H9 (cell line): ENCODE results near the gene PITHD1. TPM values are rescaled to one million over a fixed set of nuclear protein-coding genes. Genes with fewer than 3 reads are reported as not detected.

Experiments used
- DNase-seq: peaks from one replicate; pipeline ENCODE4 v3.0.0-alpha.2; 2017
- H2AFZ ChIP-seq: one replicate; pipeline ENCODE4 v1.6.1; 2013; ENCODE audit warnings: mild to moderate bottlenecking, low read length, control low read depth, moderate library complexity
- H2AK5ac ChIP-seq: 2 replicates; pipeline ENCODE4 v1.6.1; 2013; ENCODE audit warnings: low read length, control low read depth, mixed read lengths; ENCODE audit not compliant: insufficient read length
- H2BK120ac ChIP-seq: one replicate; pipeline ENCODE4 v1.6.1; 2013; ENCODE audit warnings: low read depth, mild to moderate bottlenecking, low read length, control low read depth, inconsistent platforms; ENCODE audit not compliant: poor library complexity, severe bottlenecking
- H2BK12ac ChIP-seq: 2 replicates; pipeline ENCODE4 v1.6.1; 2013; ENCODE audit warnings: low read length, control low read depth, mixed read lengths, low read depth; ENCODE audit not compliant: insufficient read length
- H2BK15ac ChIP-seq: 2 replicates; pipeline ENCODE4 v1.6.1; 2013; ENCODE audit warnings: low read depth, low read length, control low read depth
- H2BK20ac ChIP-seq: one replicate; pipeline ENCODE4 v1.6.1; 2013; ENCODE audit warnings: low read depth, mild to moderate bottlenecking, low read length, control low read depth, inconsistent platforms; ENCODE audit not compliant: poor library complexity, severe bottlenecking
- H2BK5ac ChIP-seq: 2 replicates; pipeline ENCODE4 v1.6.1; 2013; ENCODE audit warnings: low read length, control low read depth, mixed read lengths; ENCODE audit not compliant: insufficient read length
- H3K14ac ChIP-seq: 2 replicates; pipeline ENCODE4 v1.6.1; 2013; ENCODE audit warnings: low read length, control low read depth; ENCODE audit not compliant: insufficient read depth
- H3K18ac ChIP-seq: 2 replicates; pipeline ENCODE4 v1.6.1; 2013; ENCODE audit warnings: low read depth, mild to moderate bottlenecking, mixed read lengths, low read length, control low read depth; ENCODE audit not compliant: insufficient read length
- H3K23ac ChIP-seq: 2 replicates; pipeline ENCODE4 v1.6.1; 2013; ENCODE audit warnings: low read length, control low read depth, mixed read lengths, low read depth; ENCODE audit not compliant: insufficient read length
- H3K23me2 ChIP-seq: 2 replicates; pipeline ENCODE4 v1.6.1; 2013; ENCODE audit warnings: low read depth, mild to moderate bottlenecking, mixed read lengths, low read length, control low read depth; ENCODE audit not compliant: insufficient read length, poor library complexity, severe bottlenecking
- H3K27ac ChIP-seq: 2 replicates; pipeline ENCODE4 v1.5.1; 2013; ENCODE audit warnings: low read length, control low read depth, mixed read lengths, low read depth; ENCODE audit not compliant: insufficient read length
- H3K27me3 ChIP-seq: 2 replicates; pipeline ENCODE4 v1.6.1; 2013; ENCODE audit warnings: low read length, control low read depth, inconsistent platforms; ENCODE audit not compliant: insufficient read depth
- H3K4ac ChIP-seq: 2 replicates; pipeline ENCODE4 v1.6.1; 2013; ENCODE audit warnings: low read depth, mild to moderate bottlenecking, control low read depth, inconsistent platforms, low read length, moderate library complexity
- H3K4me1 ChIP-seq: 2 replicates; pipeline ENCODE4 v1.6.1; 2013; ENCODE audit warnings: low read length, control low read depth, inconsistent platforms; ENCODE audit not compliant: insufficient read depth
- H3K4me2 ChIP-seq: 2 replicates; pipeline ENCODE4 v1.6.1; 2013; ENCODE audit warnings: low read length, control low read depth, mixed read lengths; ENCODE audit not compliant: insufficient read length, insufficient read depth
- H3K56ac ChIP-seq: 2 replicates; pipeline ENCODE4 v1.6.1; 2013; ENCODE audit warnings: low read depth, mild to moderate bottlenecking, mixed read lengths, low read length, control low read depth; ENCODE audit not compliant: insufficient read length
- H3K79me1 ChIP-seq: 2 replicates; pipeline ENCODE4 v1.6.1; 2013; ENCODE audit warnings: low read depth, mild to moderate bottlenecking, moderate library complexity, low read length, control low read depth, inconsistent platforms; ENCODE audit not compliant: insufficient read depth, poor library complexity, severe bottlenecking
- H3K79me2 ChIP-seq: 2 replicates; pipeline ENCODE4 v1.6.1; 2013; ENCODE audit warnings: low read length, control low read depth, inconsistent platforms; ENCODE audit not compliant: insufficient read depth
- H3K9ac ChIP-seq: 2 replicates; pipeline ENCODE4 v1.6.1; 2013; ENCODE audit warnings: low read length, control low read depth, mixed read lengths; ENCODE audit not compliant: insufficient read length; ENCODE audit errors: extremely low read depth
- H3K9me3 ChIP-seq: one replicate; pipeline ENCODE4 v1.6.1; 2013; ENCODE audit warnings: low read depth, low read length, inconsistent platforms; ENCODE audit not compliant: control insufficient read depth
- H3T11ph ChIP-seq: one replicate; pipeline ENCODE4 v1.6.1; 2013; ENCODE audit warnings: mild to moderate bottlenecking, low read length, control low read depth, inconsistent platforms
- H4K20me1 ChIP-seq: one replicate; pipeline ENCODE4 v1.6.1; 2013; ENCODE audit not compliant: control insufficient read depth, insufficient read length, insufficient read depth
- H4K5ac ChIP-seq: 2 replicates; pipeline ENCODE4 v1.6.1; 2013; ENCODE audit warnings: low read depth, mild to moderate bottlenecking, mixed read lengths, low read length, control low read depth; ENCODE audit not compliant: insufficient read length
- H4K8ac ChIP-seq: replicated peaks from 2 replicates; pipeline ENCODE4 v1.6.1; 2013; ENCODE audit warnings: low read length, control low read depth, mixed read lengths, low read depth; ENCODE audit not compliant: insufficient read length
- H4K91ac ChIP-seq: 2 replicates; pipeline ENCODE4 v1.6.1; 2013; ENCODE audit warnings: low read depth, mild to moderate bottlenecking, moderate library complexity, mixed read lengths, low read length, control low read depth; ENCODE audit not compliant: insufficient read length
- H3K27ac Mint-ChIP-seq, 3 experiments: 2 replicates in 2 of 3; 3 replicates in 1 of 3; pipeline ENCODE4 v1.8.0; 2020 to 2021; ENCODE audit warnings: mixed read lengths in 3 of 3, mild to moderate bottlenecking in 1 of 3, moderate library complexity in 1 of 3
- H3K27me3 Mint-ChIP-seq: 2 replicates; pipeline ENCODE4 v1.8.0; 2021; ENCODE audit warnings: low read depth, mild to moderate bottlenecking, moderate library complexity, mixed read lengths
- H3K36me3 Mint-ChIP-seq, 3 experiments: 2 replicates in 2 of 3; 3 replicates in 1 of 3; pipeline ENCODE4 v1.8.0; 2020 to 2021; ENCODE audit warnings: low read depth in 3 of 3, mixed read lengths in 3 of 3; ENCODE audit not compliant: insufficient read depth in 1 of 3
- H3K4me1 Mint-ChIP-seq, 2 experiments: 2 replicates each; pipeline ENCODE4 v1.8.0; 2020; ENCODE audit warnings: mixed read lengths in 2 of 2
- H3K4me3 Mint-ChIP-seq, 2 experiments: 2 replicates in 1 of 2; 3 replicates in 1 of 2; pipeline ENCODE4 v1.8.0; 2020 to 2021; ENCODE audit warnings: mild to moderate bottlenecking in 2 of 2, mixed read lengths in 2 of 2, moderate library complexity in 1 of 2
- H3K9me3 Mint-ChIP-seq, 2 experiments: 2 replicates in 1 of 2; 3 replicates in 1 of 2; pipeline ENCODE4 v1.8.0; 2020; ENCODE audit warnings: mild to moderate bottlenecking in 2 of 2, mixed read lengths in 2 of 2, moderate library complexity in 1 of 2
- WGBS: extraction: QIAGEN DNeasy Blood & Tissue Kit; methylation state at CpG from one replicate; pipeline ENCODE4 v1.1.7; 2013; ENCODE audit warnings: missing lambda C conversion rate, low lambda C conversion rate, mixed read lengths; ENCODE audit not compliant: insufficient read length; ENCODE audit errors: extremely low coverage; 5-methylcytosine and 5-hydroxymethylcytosine counted together
- total RNA-seq: library from RNA; stranded (reverse); gene quantifications from 2 replicates; pipeline ENCODE4 v1.2.1, GENCODE V29; 2021
- TF ChIP-seq, protein P1 (sequence below): fragments of 200-600 bp; sonication (generic); conservative IDR thresholded peaks from 3 replicates; pipeline ENCODE4 v1.8.0; 2021; ENCODE audit warnings: antibody characterized with exemption, mild to moderate bottlenecking

PITHD1 gene
- total RNA-seq, 1 experiment from 2014 or later: 92.0 TPM

DNA sequence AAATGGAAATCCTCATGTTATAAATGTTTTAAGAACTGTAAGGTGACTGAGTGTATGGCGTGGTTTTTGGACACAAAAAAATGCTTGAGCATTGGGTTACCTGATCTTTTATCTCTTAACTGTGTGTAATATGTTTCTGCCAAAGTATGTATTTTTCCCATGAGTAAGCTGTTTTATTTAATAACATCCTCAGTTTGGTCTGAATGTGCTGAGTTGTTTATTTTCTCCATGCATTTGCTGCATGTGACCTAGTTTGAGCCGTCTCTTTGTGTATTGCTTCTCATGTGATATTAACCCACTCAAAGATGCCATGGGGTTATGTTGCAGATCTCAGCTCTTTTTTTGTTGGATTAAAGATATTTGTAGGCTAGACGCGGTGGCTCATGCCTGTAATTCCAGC lies 6.6 kb downstream of the PITHD1 start:
- Histone ChIP-seq H3K4me1 (no peaks in the 10 kb centered on the region), H4K8ac (no peak overlapping the region), H2BK120ac (no peak overlapping the region), H3K27me3 (no peaks in the 10 kb centered on the region), H3K9me3 (no peaks in the 10 kb centered on the region), H4K5ac (no peak overlapping the region), H4K91ac (no peak overlapping the region), H2BK20ac (no peak overlapping the region), H3K4ac (no peak overlapping the region), H2AK5ac (no peak overlapping the region), H3K79me1 (peaks cover 4% of the 10 kb centered on the region), H3T11ph (no peak overlapping the region), H3K56ac (no peak overlapping the region), H3K9ac (no peak overlapping the region), H2BK5ac (no peak overlapping the region), H3K18ac (no peak overlapping the region), H2BK12ac (no peak overlapping the region), H3K23ac (no peak overlapping the region), H4K20me1 (no peaks in the 10 kb centered on the region), H3K27ac (no peak overlapping the region), H2BK15ac (no peak overlapping the region), H3K14ac (no peak overlapping the region), H3K79me2 (peaks cover 1% of the 10 kb centered on the region; the same call in 1 of the 2 replicates), H3K4me2 (no peak overlapping the region), H2AFZ (no peak overlapping the region), H3K23me2 (no peaks in the 10 kb centered on the region)
- TF ChIP-seq, protein P1, sequence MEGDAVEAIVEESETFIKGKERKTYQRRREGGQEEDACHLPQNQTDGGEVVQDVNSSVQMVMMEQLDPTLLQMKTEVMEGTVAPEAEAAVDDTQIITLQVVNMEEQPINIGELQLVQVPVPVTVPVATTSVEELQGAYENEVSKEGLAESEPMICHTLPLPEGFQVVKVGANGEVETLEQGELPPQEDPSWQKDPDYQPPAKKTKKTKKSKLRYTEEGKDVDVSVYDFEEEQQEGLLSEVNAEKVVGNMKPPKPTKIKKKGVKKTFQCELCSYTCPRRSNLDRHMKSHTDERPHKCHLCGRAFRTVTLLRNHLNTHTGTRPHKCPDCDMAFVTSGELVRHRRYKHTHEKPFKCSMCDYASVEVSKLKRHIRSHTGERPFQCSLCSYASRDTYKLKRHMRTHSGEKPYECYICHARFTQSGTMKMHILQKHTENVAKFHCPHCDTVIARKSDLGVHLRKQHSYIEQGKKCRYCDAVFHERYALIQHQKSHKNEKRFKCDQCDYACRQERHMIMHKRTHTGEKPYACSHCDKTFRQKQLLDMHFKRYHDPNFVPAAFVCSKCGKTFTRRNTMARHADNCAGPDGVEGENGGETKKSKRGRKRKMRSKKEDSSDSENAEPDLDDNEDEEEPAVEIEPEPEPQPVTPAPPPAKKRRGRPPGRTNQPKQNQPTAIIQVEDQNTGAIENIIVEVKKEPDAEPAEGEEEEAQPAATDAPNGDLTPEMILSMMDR: no peak
- H3K36me3 Mint-ChIP-seq: peaks cover 34 to 72% (median 56%) of the 10 kb centered on the region in 3 experiments
- H3K4me3 Mint-ChIP-seq: no peak overlapping the region
- WGBS: no CpG with 5 or more reads among the region's 4 CpGs
- no peaks in the 10 kb centered on the region for H3K9me3 Mint-ChIP-seq
- H3K27me3 Mint-ChIP-seq: no peaks in the 10 kb centered on the region
- DNase-seq: no peak
- no peak overlapping the region for H3K27ac Mint-ChIP-seq
- H3K4me1 Mint-ChIP-seq: peaks cover 2 to 4% of the 10 kb centered on the region in 2 experiments; a peak in 2 of 4 replicates
